Neuronal stem cell (in vitro differentiated cells): ENCODE data around the gene FAHD2A.
"Not testable (repeated sequence)": the region's sequence is repeated elsewhere in the genome, so short reads cannot be mapped to it uniquely, and the experiment has no call there.

Source experiments
- DNase-seq: peaks from one replicate; pipeline ENCODE4 v3.0.0-alpha.2; 2013; ENCODE audit warnings: low spot score
- H2AFZ ChIP-seq: one replicate; pipeline ENCODE4 v1.6.1; 2013; ENCODE audit warnings: mild to moderate bottlenecking, low read length, inconsistent platforms
- H2AK5ac ChIP-seq: 2 replicates; pipeline ENCODE4 v1.6.1; 2013; ENCODE audit warnings: low read depth, mild to moderate bottlenecking, inconsistent platforms, low read length, moderate library complexity, mixed read lengths
- H2BK120ac ChIP-seq: 2 replicates; pipeline ENCODE4 v1.6.1; 2013; ENCODE audit warnings: low read depth, mild to moderate bottlenecking, inconsistent platforms, low read length, moderate library complexity, mixed read lengths
- H2BK12ac ChIP-seq: one replicate; pipeline ENCODE4 v1.6.1; 2013; ENCODE audit warnings: low read length, inconsistent platforms
- H2BK15ac ChIP-seq: 2 replicates; pipeline ENCODE4 v1.6.1; 2013; ENCODE audit warnings: mild to moderate bottlenecking, low read length, inconsistent platforms, mixed read lengths
- H2BK5ac ChIP-seq: one replicate; pipeline ENCODE4 v1.6.1; 2013; ENCODE audit warnings: inconsistent platforms, mild to moderate bottlenecking, low read length, moderate library complexity
- H3K14ac ChIP-seq: one replicate; pipeline ENCODE4 v1.6.1; 2013; ENCODE audit warnings: low read length, inconsistent platforms
- H3K18ac ChIP-seq: 2 replicates; pipeline ENCODE4 v1.6.1; 2013; ENCODE audit warnings: low read length, inconsistent platforms
- H3K23ac ChIP-seq: 2 replicates; pipeline ENCODE4 v1.6.1; 2013; ENCODE audit warnings: low read depth, mild to moderate bottlenecking, mixed read lengths, low read length, inconsistent platforms; ENCODE audit not compliant: poor library complexity
- H3K27ac ChIP-seq: replicated peaks from 3 replicates; pipeline ENCODE4 v1.5.1; 2013; ENCODE audit warnings: low read length, inconsistent platforms
- H3K27me3 ChIP-seq, 3 experiments: 2 replicates each; pipeline ENCODE4 v1.6.1; 2013; ENCODE audit warnings: low read length in 3 of 3, mild to moderate bottlenecking in 2 of 3, inconsistent platforms in 1 of 3, low read depth in 1 of 3, mixed read lengths in 1 of 3, moderate library complexity in 1 of 3; ENCODE audit not compliant: control insufficient read depth in 3 of 3, insufficient read depth in 3 of 3
- H3K36me3 ChIP-seq, 2 donors: replicated peaks in 1 of 2; 2 replicates each; pipeline ENCODE4 v1.6.1; 2013; ENCODE audit warnings: low read length in 2 of 2; ENCODE audit not compliant: control insufficient read depth in 2 of 2, insufficient read depth in 2 of 2
- H3K4ac ChIP-seq: 2 replicates; pipeline ENCODE4 v1.6.1; 2013; ENCODE audit warnings: inconsistent platforms, mild to moderate bottlenecking, low read length, moderate library complexity
- H3K4me1 ChIP-seq, 2 donors: 1 replicate in 1 of 2; 2 replicates in 1 of 2; pipeline ENCODE4 v1.6.1; 2013; ENCODE audit warnings: low read length in 2 of 2, low read depth in 1 of 2; ENCODE audit not compliant: control insufficient read depth in 2 of 2, insufficient read depth in 1 of 2
- H3K4me2 ChIP-seq: one replicate; pipeline ENCODE4 v1.6.1; 2013; ENCODE audit warnings: mild to moderate bottlenecking, low read length, inconsistent platforms; ENCODE audit not compliant: insufficient read depth, poor library complexity, severe bottlenecking
- H3K4me3 ChIP-seq, 2 donors: 2 replicates each; pipeline ENCODE4 v1.5.1; 2013; ENCODE audit warnings: low read length in 2 of 2, mild to moderate bottlenecking in 2 of 2, inconsistent platforms in 1 of 2, moderate library complexity in 1 of 2
- H3K79me1 ChIP-seq: one replicate; pipeline ENCODE4 v1.6.1; 2013; ENCODE audit warnings: low read depth, mild to moderate bottlenecking, inconsistent platforms, low read length, moderate library complexity
- H3K9ac ChIP-seq: one replicate; pipeline ENCODE4 v1.6.1; 2013; ENCODE audit warnings: mild to moderate bottlenecking, low read depth, low read length, inconsistent platforms; ENCODE audit not compliant: poor library complexity
- H3K9me3 ChIP-seq, 2 donors: replicated peaks in 1 of 2; 2 replicates each; pipeline versions ENCODE3 to v1.6.1; 2013; ENCODE audit warnings: low read length in 2 of 2, mild to moderate bottlenecking in 2 of 2, inconsistent platforms in 1 of 2, low read depth in 1 of 2, mixed read lengths in 1 of 2, moderate library complexity in 1 of 2; ENCODE audit not compliant: control insufficient read depth in 2 of 2, insufficient read depth in 1 of 2
- H4K8ac ChIP-seq: one replicate; pipeline ENCODE4 v1.6.1; 2013; ENCODE audit warnings: low read depth, mild to moderate bottlenecking, inconsistent platforms, low read length, moderate library complexity
- H4K91ac ChIP-seq: one replicate; pipeline ENCODE4 v1.6.1; 2013; ENCODE audit warnings: low read length, low read depth, mild to moderate bottlenecking, inconsistent platforms; ENCODE audit not compliant: poor library complexity
- WGBS, 2 donors: extraction: QIAGEN DNeasy Blood & Tissue Kit; methylation state at CpG; one replicate each; pipeline ENCODE4 v1.1.7; 2013; ENCODE audit warnings: missing lambda C conversion rate in 2 of 2, mixed read lengths in 1 of 2; ENCODE audit not compliant: insufficient read length in 2 of 2, insufficient replicate concordance in 1 of 2; ENCODE audit errors: extremely low coverage in 2 of 2; 5-methylcytosine and 5-hydroxymethylcytosine counted together

FAHD2A gene

DNA sequence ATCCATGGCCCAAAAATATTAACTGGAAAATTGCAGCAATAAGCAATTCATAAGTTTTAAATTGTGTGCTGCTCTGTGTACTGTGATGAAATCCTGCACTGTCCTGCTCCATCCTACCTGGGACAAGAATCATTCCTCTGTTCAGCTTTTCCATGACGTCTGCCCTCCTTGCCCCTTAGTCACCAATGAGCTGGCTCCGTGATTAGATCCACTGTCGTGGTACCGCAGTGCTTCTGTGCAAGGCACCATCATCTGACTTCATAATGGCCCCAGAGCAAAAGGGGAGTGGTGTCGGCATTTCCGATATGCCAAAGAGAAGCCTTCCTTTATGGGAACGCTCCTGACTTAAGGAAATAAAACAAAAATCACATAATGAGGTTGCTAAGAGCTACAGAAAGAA, 3.4 kb upstream of the FAHD2A start:
- Histone ChIP-seq H4K8ac (no peak overlapping the region), H3K23ac (no peak overlapping the region), H2AK5ac (no peak overlapping the region), H3K14ac (no peak overlapping the region), H3K27me3 (peaks cover 0 to 2% (median 0%) of the 10 kb centered on the region in 3 experiments), H2BK120ac (no peak overlapping the region), H3K4ac (no peak overlapping the region), H2BK12ac (no peak overlapping the region), H2BK5ac (no peak overlapping the region), H3K4me3 (no peak overlapping the region), H2BK15ac (no peak overlapping the region), H3K9ac (no peak overlapping the region), H2AFZ (no peak overlapping the region), H3K4me2 (no peak overlapping the region), H4K91ac (no peak overlapping the region), H3K9me3 (peaks cover 0 to 2% of the 10 kb centered on the region in 2 donors), H3K27ac (no peak overlapping the region), H3K18ac (no peak overlapping the region), H3K36me3 (no peaks in the 10 kb centered on the region), H3K4me1 (peaks cover 3 to 4% of the 10 kb centered on the region in 2 donors), H3K79me1 (peaks cover 10% of the 10 kb centered on the region)
- DNase-seq, result no peak
- no CpG with 5 or more reads among the region's 7 CpGs for WGBS, 2 donors

DNA sequence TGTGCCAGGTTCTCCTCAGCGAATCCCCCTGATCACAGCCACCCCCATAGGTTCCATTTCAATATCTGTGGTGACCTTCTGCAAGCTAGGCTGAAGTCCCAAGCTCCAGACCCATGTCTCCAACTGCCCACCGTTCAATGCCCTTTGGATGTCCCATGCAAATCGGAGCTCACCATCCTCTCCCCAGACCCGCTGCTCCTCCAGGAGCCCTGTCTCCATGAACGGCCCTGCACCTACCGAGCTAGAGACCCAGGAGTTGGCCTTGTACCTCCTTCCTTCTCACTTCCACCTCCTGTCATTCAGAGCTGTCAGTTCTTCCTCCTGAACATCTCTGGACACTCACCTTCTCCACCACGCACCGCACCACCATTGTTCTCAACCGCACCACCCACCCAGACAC, 1.0 kb upstream of the FAHD2A start:
- no peak for DNase-seq
- H2AK5ac ChIP-seq, result peak overlapping the region; percentile 78
- H2AFZ ChIP-seq, result peak overlapping the region; percentile 98
- H2BK5ac ChIP-seq, result no peak overlapping the region
- WGBS, 2 donors, result no CpG with 5 or more reads among the region's 9 CpGs
- H3K27ac ChIP-seq, result no peak overlapping the region
- H3K27me3 ChIP-seq, result peaks cover 0 to 2% (median 0%) of the 10 kb centered on the region in 3 experiments
- H4K91ac ChIP-seq, result no peak overlapping the region
- H3K36me3 ChIP-seq, result no peaks in the 10 kb centered on the region
- H3K4me2 ChIP-seq, result peak overlapping the region; percentile 78
- H3K23ac ChIP-seq, result no peak overlapping the region
- H3K18ac ChIP-seq, result peak overlapping the region; percentile 17
- no peak overlapping the region for H4K8ac ChIP-seq
- H2BK15ac ChIP-seq, result no peak overlapping the region
- peak overlapping the region; percentile 17 for H3K14ac ChIP-seq
- H3K9me3 ChIP-seq, result peaks cover 0 to 2% of the 10 kb centered on the region in 2 donors
- peaks cover 10% of the 10 kb centered on the region for H3K79me1 ChIP-seq
- peaks cover 3 to 4% of the 10 kb centered on the region in 2 donors for H3K4me1 ChIP-seq
- H2BK12ac ChIP-seq, result peak overlapping the region; percentile 31
- no peak overlapping the region for H3K9ac ChIP-seq
- no peak overlapping the region for H2BK120ac ChIP-seq
- H3K4me3 ChIP-seq, result peak overlapping the region in 1 of 2 donors; percentile 95
- no peak overlapping the region for H3K4ac ChIP-seq

DNA sequence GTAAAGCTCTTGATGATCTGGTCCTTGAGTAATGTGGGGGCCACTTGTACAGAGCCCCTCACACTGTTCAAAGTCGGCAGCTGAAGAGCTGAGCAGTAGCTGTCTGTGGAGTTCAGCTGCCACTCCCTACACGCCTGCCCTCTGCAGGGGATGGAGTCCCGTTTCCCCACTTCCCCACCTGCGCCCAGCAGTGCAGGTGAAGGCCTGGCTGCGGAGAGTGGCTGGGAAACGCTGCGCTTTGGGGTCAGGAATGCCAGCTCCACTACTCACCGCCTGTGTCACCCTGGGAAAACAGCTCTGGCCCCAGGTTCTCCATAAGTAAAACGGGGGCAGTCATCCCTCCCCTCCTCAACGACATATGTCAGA, 521 bp upstream of the FAHD2A start:
- not testable (repeated sequence) for H3K18ac ChIP-seq, H3K36me3 ChIP-seq, H3K23ac ChIP-seq, H4K91ac ChIP-seq, H3K27me3 ChIP-seq, H4K8ac ChIP-seq, H2BK120ac ChIP-seq, H3K9me3 ChIP-seq, H2AK5ac ChIP-seq, H3K79me1 ChIP-seq, H2BK15ac ChIP-seq, H2BK12ac ChIP-seq, H3K14ac ChIP-seq, DNase-seq, H3K27ac ChIP-seq, H3K4ac ChIP-seq, H2BK5ac ChIP-seq, H3K4me1 ChIP-seq
- WGBS, 2 donors, result no CpG with 5 or more reads among the region's 10 CpGs
- peak overlapping the region; percentile 85 to 95 for H3K4me3 ChIP-seq
- H3K9ac ChIP-seq, result peak overlapping the region; percentile 64
- peak overlapping the region; percentile 98 for H2AFZ ChIP-seq
- H3K4me2 ChIP-seq, result peak overlapping the region; percentile 78

DNA sequence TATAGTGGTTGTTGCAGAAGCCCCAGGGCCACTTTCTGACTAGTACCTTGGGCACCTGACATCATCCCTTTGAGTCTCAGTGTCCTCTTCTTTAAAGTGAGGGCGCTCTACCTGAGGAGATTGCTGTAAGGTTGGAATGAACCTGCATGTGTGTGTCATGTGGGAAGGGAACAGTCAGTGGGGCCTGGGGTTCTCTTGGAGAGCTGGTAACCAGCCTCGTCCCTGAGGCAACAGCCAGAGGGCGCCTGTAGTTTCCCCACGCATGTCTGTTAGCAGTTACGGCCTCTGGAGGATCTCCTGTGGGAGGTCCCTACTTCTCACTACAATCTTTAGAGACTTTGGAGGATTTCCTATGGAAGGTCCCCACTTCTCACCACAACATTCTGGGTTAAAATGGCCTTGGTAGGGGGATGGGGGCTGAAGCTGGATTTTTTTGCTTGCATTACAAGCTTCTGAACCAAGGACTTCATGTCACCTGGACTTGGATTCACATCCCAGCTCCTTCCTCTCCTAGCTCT, 755 bp downstream of the FAHD2A start:
- not testable (repeated sequence) for H3K23ac ChIP-seq, H3K27me3 ChIP-seq, DNase-seq, H2BK120ac ChIP-seq, H3K9me3 ChIP-seq, H3K18ac ChIP-seq, H3K4ac ChIP-seq, H3K27ac ChIP-seq, H4K91ac ChIP-seq, H2BK12ac ChIP-seq, H3K4me1 ChIP-seq, H4K8ac ChIP-seq, H2BK15ac ChIP-seq, H3K14ac ChIP-seq, H3K79me1 ChIP-seq, H2AK5ac ChIP-seq
- peak overlapping the region; percentile 90 for H2BK5ac ChIP-seq
- no CpG with 5 or more reads among the region's 5 CpGs for WGBS, 2 donors
- H3K36me3 ChIP-seq, result peaks cover 0 to 14% of the 10 kb centered on the region in 2 donors
- peak overlapping the region; percentile 89 for H3K4me2 ChIP-seq
- peak overlapping the region; percentile 100 for H3K9ac ChIP-seq
- peak overlapping the region; percentile 98 for H2AFZ ChIP-seq
- H3K4me3 ChIP-seq, result peak overlapping the region; percentile 95 to 97
